EH (cell line): ENCODE results near the gene KRT15.
"Not testable (repeated sequence)": the region's sequence is repeated elsewhere in the genome, so short reads cannot be mapped to it uniquely, and the experiment has no call there.

Experiments used
- DNase-seq: peaks from one replicate; pipeline ENCODE4 v3.0.0-alpha.2; 2015; ENCODE audit warnings: low read depth

The KRT15 gene

DNA sequence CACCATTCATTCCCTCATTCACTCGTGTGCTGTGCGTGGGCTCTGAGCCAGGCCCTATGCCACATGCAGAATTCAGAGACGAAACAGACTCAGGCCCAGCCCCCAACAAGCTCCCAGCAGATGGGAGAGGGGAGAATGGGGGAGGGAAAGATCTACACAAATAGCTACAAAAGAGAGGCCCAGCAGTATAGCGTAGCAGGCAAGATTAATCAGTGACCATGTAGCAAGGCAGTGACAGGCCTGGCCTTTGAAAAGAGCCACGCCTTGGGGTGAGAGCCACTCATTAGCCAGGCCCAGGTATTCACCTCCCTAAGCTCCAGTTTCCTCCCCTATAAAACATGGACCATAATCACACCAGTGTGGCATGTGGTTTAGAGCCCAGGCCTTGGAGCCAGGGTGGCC, 25.8 kb upstream of the KRT15 start:
- no peak for DNase-seq

DNA sequence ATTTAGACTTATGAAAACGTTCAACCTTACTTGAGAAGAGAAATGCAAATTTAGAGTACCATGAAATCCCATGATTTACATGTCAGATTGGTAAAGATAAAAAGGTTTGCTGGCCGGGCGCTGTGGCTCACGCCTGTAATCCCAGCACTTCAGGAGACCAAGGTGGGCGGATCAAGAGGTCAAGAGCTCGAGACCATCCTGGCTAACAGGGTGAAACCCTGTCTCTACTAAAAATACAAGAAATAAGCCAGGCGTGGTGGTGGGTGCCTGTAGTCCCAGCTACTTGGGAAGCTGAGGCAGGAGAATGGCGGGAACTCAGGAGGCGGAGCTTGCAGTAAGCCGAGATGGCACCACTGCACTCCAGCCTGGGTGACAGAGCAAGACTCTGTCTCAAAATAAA, 24.1 kb upstream of the KRT15 start:
- not testable (repeated sequence) for DNase-seq

DNA sequence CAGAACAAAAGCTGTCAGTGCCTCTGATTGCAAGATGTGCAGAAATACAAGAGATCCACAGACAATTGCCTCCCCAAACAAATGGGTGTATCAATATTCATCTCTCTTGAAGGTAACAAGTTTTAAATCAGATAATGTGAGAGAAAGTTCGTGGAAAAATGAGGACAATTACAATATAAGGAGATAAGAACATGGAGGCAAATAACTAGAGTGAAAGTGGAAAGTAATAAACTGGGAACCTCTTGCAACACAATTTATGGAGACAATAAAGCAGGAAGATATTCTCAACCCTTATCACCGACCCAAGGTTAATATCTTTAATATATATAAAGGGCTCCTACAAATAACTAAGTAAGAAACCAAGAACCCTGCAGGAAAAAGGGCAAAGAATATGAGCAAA, 23.7 kb upstream of the KRT15 start:
- no peak for DNase-seq

DNA sequence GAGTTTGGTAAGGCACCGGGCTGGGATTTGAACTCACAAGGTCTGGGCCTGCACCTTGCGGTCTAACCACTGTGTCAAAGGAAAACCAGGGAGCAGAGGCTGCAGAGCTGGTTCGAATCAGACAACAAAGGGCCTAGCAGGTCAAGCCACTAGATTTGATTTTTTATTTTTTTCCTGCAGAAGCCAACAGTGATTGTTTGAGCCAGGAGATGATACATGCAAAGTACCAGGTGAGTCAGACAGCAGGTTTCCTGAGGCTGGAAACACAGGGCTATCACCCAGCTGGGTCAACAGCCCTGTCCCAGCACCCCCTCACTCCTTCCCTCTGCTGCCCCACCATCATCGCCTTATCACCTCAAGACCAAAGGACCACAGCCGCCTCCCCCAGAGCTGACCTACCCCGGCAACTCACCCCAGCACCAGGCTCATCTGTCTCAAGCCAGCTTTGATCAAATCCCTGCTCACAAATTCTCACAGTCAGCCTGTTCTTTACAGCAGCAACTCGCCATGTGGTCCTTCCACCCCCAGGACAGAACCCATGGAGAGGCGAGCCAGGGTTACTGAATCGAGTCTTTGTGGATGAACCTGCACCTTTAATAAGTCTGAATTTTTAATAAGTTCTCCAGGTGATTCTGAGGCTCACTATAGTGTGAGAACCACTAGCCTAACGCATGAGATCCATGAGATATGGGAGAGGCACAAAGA, 22.4 kb upstream of the KRT15 start:
- no peak for DNase-seq

DNA sequence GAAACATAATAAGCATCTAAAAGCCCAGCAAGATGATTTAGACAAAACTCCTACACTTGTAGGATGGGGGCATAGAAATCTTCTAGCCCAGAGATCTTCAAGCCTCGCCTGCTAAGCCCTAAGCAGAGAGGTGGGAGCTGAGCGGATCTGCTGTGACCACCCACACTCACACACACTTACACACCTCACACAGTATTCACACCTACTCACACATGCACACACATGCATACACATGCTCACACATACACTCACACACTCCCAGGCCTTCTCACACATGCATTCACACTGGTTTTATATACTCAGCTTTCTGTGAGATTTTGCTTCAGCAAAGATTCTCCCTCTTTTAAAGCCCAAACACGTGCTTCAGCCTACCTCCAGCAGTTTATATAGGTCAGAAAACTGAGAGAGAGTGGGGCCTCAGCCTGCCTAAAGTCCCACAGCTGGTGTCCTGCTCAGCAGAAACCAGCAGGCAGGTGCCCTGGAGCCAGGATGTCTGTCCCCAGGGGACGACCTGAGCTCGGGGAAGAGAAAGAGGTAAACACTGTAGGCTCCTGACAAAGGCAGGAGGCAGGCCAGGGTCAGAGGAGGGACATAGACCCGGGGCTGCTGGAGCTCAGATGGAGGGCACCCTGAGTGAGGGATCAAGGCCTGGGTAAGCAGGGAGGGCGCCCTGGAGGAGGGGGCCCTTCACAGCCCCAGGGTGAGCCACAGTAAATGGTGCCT, 21.4 kb upstream of the KRT15 start:
- DNase-seq = no peak

GRCh38 chr17:41539071-41539492, 20.4 kb upstream of the KRT15 start:
- DNase-seq = peak; percentile 63

- peak; percentile 83 for DNase-seq
Observed at GRCh38 chr17:41538565-41538991, 19.9 kb upstream of the KRT15 start.

GRCh38 chr17:41537990-41538389, 19.3 kb upstream of the KRT15 start:
- DNase-seq = peak; percentile 62

GRCh38 chr17:41537614-41537954, 18.9 kb upstream of the KRT15 start:
- no peak for DNase-seq

DNA sequence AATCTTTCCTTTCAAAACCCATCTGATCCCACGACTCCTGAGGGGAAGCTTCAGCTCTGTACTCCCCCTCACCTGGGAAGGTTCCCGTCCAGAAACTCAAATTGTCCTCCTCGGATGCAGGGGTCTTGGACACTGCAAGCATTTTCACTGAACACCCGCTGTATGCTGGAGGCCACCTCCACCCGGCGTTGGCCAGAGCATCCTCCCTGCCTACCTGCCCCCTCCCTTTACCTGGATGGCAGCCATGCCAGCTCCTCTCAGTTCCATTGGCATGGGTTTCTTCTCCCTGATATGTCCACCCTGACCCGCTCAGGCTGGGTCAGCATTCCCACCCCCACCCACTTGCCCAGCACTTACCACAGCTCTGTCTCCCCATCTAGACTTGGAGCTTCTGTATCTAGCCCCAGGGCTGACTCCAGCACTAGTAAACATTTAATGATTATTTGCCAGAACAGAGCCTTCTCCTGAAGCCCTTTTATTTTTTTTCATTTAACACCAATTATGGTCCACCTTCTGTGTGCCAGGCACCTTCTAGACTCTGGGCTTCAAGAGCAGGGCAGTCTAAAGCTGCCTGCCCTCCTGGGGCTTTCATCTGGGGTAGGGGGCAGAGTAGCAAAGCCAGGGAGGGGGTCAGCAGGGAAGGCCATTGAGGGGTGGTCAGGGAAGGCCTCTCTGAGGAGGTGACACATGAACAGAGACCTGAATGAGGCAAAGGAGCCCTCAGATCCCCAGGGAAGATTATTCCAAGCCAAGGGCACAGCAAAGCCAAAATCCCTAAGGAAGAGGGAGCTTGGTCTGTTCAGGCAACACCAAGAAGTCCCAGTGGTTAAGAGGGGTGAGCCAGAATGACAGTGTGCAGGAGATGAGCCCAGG, 18.3 kb upstream of the KRT15 start:
- no peak for DNase-seq

DNA sequence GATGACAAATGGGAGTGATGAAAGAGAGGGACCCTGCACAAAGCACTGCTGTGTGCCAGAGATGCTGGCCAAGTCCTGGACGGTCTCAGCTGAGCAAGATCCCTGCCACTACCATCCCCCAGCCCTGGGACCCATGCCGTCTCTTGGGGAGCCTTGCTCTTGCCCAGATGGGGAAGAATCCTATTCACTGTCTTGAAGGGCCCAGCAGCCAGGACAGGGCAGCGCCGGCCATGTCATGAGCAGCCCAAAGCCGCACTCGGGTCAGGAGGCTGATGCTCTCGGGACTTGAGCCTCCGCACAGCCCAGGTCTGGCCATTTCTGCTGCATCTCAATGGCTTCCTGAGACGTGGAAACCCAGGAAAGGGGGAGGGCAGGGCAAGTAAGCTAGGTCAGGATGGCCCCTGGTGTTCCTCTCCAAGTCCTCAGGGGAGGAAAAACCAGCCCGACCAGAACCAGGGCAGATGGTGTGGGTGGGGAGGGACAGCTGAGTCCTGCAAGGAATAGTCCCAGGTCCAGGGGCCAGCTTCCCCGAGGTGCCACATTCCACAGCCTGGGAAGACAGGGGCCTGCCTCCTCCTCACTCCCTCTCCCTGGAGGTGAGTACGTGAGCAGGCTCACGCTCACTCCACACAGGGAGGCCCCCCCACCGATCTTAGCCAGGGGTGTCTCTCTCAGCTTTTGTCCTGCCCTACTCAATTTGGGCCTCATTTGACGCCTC, 17.2 kb upstream of the KRT15 start:
- DNase-seq = no peak

DNA sequence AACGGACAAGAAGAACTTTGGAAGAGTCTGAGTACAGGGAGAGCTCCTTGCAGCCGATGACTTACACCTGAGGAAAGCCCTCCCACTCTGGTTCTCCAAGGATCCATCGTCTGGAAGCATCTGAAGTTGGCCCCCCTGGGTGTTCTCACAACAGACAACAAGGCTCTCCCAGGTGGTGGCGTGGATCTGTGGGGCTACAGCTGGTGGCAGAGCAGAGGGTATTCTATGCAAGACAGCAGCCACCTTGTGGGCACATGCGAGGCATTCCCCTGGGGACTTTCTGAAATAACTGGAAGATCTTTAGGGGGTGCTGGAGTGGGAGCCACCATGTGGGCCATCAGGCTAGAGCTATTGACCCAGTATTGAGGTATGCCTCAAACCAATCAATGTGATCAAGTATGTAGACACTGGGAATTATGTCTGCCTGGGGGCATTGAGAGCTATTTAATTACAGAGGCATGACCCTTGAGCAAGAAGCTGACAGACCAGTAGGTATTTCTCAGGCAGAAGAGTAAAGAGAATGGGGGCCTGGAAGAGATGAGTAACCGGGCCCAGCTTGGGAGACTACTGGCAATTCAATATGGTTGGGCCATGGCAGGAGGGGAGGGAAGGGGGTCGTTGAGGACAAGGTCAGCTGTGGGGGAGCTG, 16.3 kb upstream of the KRT15 start:
- no peak for DNase-seq

DNA sequence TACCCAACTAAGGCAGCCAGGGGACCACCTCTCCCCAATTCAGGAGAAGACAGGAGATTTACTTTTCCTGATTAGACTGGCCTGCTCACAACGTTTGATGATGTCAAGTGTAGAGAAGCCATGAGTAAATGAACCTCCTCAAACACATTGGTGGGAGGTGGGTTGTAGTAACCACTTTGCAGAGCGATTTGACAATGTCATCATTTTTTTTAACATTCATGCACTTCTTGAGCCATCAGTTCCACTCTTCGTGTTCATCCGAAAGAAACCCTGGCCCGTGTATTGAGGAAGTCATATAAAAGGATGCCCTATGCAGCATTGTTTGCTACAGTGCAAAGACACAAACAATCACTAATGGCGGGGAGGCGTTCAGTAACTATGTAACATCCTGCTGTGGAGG, 14.9 kb upstream of the KRT15 start:
- no peak for DNase-seq

DNA sequence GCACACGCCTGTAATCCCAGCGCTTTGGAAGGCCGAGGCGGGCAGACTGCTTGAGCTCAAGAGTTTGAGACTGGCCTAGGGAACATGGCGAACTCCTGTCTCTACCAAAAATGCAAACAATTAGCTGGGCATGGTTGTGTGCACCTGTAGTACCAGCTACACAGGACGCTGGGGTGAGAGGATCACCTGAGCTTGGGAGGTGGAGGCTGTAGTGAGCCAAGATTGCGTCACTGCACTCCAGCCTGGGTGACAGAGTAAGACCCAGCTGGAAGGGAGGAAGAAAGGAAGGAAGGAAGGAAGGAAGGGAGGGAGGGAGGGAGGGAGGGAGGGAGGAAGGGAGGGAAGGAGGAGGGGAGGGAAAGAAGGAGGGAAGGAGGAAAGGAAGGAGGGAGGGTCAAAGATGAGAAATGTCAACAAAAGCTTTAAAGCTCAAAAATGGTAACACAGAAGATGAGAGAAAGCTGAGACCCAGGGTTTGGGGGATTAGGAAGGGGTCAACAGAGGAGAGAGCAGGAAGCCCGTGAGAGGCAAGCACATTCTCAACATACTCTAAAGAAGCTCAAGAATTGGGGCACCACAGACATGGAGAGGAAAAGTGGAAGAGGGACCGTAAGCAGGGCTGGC, 14.4 kb upstream of the KRT15 start:
- DNase-seq = no peak

GRCh38 chr17:41531993-41532392, 13.3 kb upstream of the KRT15 start:
- DNase-seq = no peak

GRCh38 chr17:41530062-41531048, 11.7 kb upstream of the KRT15 start:
- peak; percentile 97 for DNase-seq

DNA sequence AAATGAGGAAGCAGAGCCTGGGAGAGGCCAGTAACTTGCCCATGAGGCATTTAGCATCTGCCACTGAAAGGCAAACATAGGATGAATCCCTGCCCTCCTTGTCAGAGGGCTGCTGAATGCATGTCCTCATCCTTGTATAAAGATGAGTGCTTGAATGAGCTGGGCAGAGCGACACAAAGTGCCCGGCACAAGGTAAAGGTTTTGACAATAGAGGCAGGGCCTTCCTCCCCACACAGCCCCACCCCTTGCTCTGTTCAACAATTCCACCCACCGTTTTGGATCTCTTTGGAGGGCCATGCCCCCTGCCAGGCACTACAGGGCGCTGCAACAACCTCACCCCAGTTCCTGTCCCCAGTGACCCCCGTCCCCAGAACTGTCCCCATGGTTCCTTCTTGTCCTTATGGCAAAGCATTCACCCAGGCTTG, 10.8 kb upstream of the KRT15 start:
- DNase-seq = peak; percentile 23

GRCh38 chr17:41528959-41529353, 10.3 kb upstream of the KRT15 start:
- no peak for DNase-seq

DNA sequence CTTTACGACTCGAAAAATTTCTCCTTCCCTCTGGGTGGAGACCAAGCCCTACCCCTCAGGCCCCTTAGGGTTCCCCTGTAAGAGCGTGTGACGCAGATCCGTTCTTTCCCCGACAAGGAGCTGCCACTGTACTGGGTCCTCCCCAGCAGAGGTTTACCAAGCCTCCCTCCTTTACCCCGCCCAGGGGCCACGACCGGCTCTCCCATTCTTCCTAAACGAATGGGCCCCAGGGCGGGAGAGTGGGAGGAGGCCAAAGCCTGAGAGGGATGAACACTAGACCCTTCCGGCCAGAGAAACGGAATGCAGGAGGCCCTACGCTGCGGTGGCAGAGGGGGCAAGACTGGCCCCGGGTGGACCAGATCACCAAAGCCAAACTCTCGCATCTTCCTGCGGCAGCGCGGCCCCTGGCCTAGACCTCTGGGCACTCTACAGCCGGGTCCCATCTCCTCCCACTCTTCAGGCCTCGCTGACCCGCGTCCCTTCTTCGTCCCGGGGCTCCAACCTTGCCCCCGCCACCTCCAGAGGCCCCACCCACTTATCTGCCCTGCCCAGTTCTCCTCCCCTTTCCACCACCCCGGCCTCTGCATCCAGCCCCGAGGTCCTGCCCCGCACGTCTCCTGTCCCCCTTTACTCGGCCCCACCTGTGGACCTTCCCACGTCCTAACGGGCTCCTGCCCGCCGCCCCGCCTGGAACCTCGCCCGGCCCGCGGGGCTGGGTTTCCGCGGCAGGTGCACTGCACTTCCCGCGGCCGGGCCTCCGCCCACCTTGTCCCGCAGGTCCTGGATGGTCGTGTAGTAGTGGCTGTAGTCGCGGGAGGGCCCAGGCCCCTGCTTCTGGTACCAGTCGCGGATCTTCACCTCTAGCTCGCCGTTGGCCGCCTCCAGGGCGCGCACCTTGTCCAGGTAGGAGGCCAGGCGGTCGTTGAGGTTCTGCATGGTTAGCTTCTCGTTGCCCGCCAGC, 8.7 kb upstream of the KRT15 start:
- no peak for DNase-seq
